HG03354 (cell line): ENCODE measurements around the gene OR7D2.
"Not testable (repeated sequence)": the region's sequence is repeated elsewhere in the genome, so short reads cannot be mapped to it uniquely, and the experiment has no call there.

Experiments
- ATAC-seq: cut with Tn5 transposase; IDR thresholded peaks from one replicate; pipeline ENCODE4 v1.9.1; 2021; ENCODE audit warnings: mild to moderate bottlenecking; ENCODE audit not compliant: unreplicated experiment, poor library complexity, severe bottlenecking

Gene OR7D2

GRCh38 chr19:9189535-9189934 is 10.8 kb downstream of the OR7D2 start:
- no peak for ATAC-seq

GRCh38 chr19:9198044-9198443 is 19.3 kb downstream of the OR7D2 start:
- not testable (repeated sequence) for ATAC-seq

GRCh38 chr19:9205501-9206113 is 26.8 kb downstream of the OR7D2 start:
- ATAC-seq, result no peak

- ATAC-seq, result no peak
These were observed 40.7 kb downstream of the OR7D2 start, which contains the start of gene OR7D4 for GRCh38 chr19:9219489-9219888. TSS of gene OR7D4 (minus strand) at chr19:9219589. CDS start at chr19:9214837, 4,752 bp downstream.
